Endothelial cell of umbilical vein (primary cell): ENCODE results near the gene CEP97. TPM values are rescaled to one million over a fixed set of nuclear protein-coding genes. Genes with fewer than 3 reads are reported as not detected.

ENCODE experiments used
- BruUV-seq: library from RNA; stranded (reverse); fragments of 400-500 nt; replicated peaks from 2 replicates; lab custom pipeline; 2021; lab: Mats Ljungman, UMichigan
- CTCF ChIA-PET: fragments of 300-600, 350-600 bp; sonication (Branson Sonifier 250); formaldehyde crosslinking; loops from one replicate; lab custom pipeline; 2021; ENCODE audit warnings: antibody characterized with exemption, inconsistent platforms; lab: Charles Lee
- POLR2A ChIA-PET: fragments of 300-600, 350-600 bp; sonication (Branson Sonifier 250); formaldehyde crosslinking; loops from one replicate; lab custom pipeline; 2021; ENCODE audit warnings: antibody characterized with exemption, inconsistent platforms; lab: Charles Lee
- DNase-seq: peaks from one replicate; pipeline ENCODE4 v3.0.0-alpha.2; 2011; ENCODE audit warnings: low read depth, low spot score
- FAIRE-seq: peaks from 2 replicates; lab custom pipeline; 2011; peaks lifted over from hg19 to GRCh38; lab: Jason Lieb, UNC
- H2AFZ ChIP-seq: 2 replicates; pipeline ENCODE4 v1.6.0; 2012; ENCODE audit warnings: low read depth, low read length, control low read depth, inconsistent platforms
- H3K27ac ChIP-seq: 2 replicates; pipeline ENCODE4 v1.5.1; 2011; ENCODE audit warnings: low read depth, mild to moderate bottlenecking, control low read depth, low read length, moderate library complexity; ENCODE audit not compliant: insufficient read depth
- H3K27me3 ChIP-seq, 2 experiments: 2 replicates each; pipeline versions ENCODE4 v1.6.0 to v1.6.1; 2011; ENCODE audit warnings: low read length in 2 of 2, mixed read lengths in 1 of 2; ENCODE audit not compliant: control insufficient read depth in 2 of 2, insufficient read depth in 2 of 2
- H3K36me3 ChIP-seq, 2 experiments: 2 replicates in 1 of 2; 3 replicates in 1 of 2; pipeline ENCODE4 v1.5.1; 2011; ENCODE audit warnings: low read length in 2 of 2, mild to moderate bottlenecking in 1 of 2, moderate library complexity in 1 of 2; ENCODE audit not compliant: control insufficient read depth in 2 of 2, insufficient read depth in 2 of 2; ENCODE audit errors: extremely low read depth in 1 of 2
- H3K4me1 ChIP-seq: 3 replicates; pipeline ENCODE4 v1.5.1; 2011; ENCODE audit warnings: mild to moderate bottlenecking, low read length; ENCODE audit not compliant: control insufficient read depth, insufficient read depth; ENCODE audit errors: extremely low read depth
- H3K4me2 ChIP-seq: 2 replicates; pipeline ENCODE4 v1.6.1; 2011; ENCODE audit warnings: low read length, control low read depth, mixed read lengths; ENCODE audit not compliant: insufficient read depth
- H3K4me3 ChIP-seq, 3 experiments: fragments of 200-600 bp in 1 of 3; sonication (generic), shearing (Covaris generic) in 1 of 3; replicated peaks in 1 of 3; 2 replicates each; pipeline ENCODE4 v1.5.1; 2011 to 2016; ENCODE audit warnings: control low read depth in 3 of 3, low read length in 3 of 3, mild to moderate bottlenecking in 2 of 3, inconsistent platforms in 1 of 3, low read depth in 1 of 3, moderate library complexity in 1 of 3; ENCODE audit not compliant: insufficient read depth in 1 of 3
- H3K79me2 ChIP-seq: 2 replicates; pipeline ENCODE4 v1.6.0; 2012; ENCODE audit warnings: low read length, inconsistent platforms; ENCODE audit not compliant: control insufficient read depth, insufficient read depth
- H3K9ac ChIP-seq: replicated peaks from 2 replicates; pipeline ENCODE3; 2011; ENCODE audit warnings: low read length, control low read depth; ENCODE audit not compliant: insufficient read depth; ENCODE audit errors: extremely low read depth
- H3K9me1 ChIP-seq: replicated peaks from 3 replicates; pipeline ENCODE4 v1.6.0; 2011; ENCODE audit warnings: mild to moderate bottlenecking, low read length; ENCODE audit not compliant: control insufficient read depth, insufficient read depth; ENCODE audit errors: extremely low read depth
- H3K9me3 ChIP-seq: replicated peaks from 2 replicates; pipeline ENCODE4 v1.5.1; 2012; ENCODE audit warnings: low read length, inconsistent platforms; ENCODE audit not compliant: control insufficient read depth, insufficient read depth
- H4K20me1 ChIP-seq: replicated peaks from 2 replicates; pipeline ENCODE3; 2011; ENCODE audit warnings: mild to moderate bottlenecking, low read length; ENCODE audit not compliant: control insufficient read depth, insufficient read depth; ENCODE audit errors: extremely low read depth
- CTCF ChIP-seq, 2 donors: IDR thresholded peaks; 1 replicate in 1 of 2; 2 replicates in 1 of 2; pipeline ENCODE4 v1.5.1; 2011; ENCODE audit warnings: low read length in 2 of 2, mild to moderate bottlenecking in 2 of 2, moderate library complexity in 2 of 2, control low read depth in 1 of 2, inconsistent platforms in 1 of 2, low read depth in 1 of 2; ENCODE audit not compliant: insufficient read depth in 1 of 2; ENCODE audit errors: extremely low read depth in 1 of 2
- EZH2 ChIP-seq: IDR thresholded peaks from 2 replicates; pipeline ENCODE4 v1.6.1; 2012; ENCODE audit warnings: borderline replicate concordance, low read depth, mild to moderate bottlenecking, moderate library complexity, low read length, inconsistent platforms; ENCODE audit not compliant: severe bottlenecking
- FOS ChIP-seq: IDR thresholded peaks from 2 replicates; pipeline ENCODE4 v1.6.1; 2011; ENCODE audit warnings: mild to moderate bottlenecking, low read length, moderate library complexity, borderline replicate concordance; ENCODE audit not compliant: insufficient read depth
- GATA2 ChIP-seq: IDR thresholded peaks from 2 replicates; pipeline ENCODE4 v1.7.0; 2011; ENCODE audit warnings: low read depth, mild to moderate bottlenecking, moderate library complexity, mixed read lengths, low read length; ENCODE audit not compliant: insufficient read length, insufficient read depth
- JUN ChIP-seq: IDR thresholded peaks from 2 replicates; pipeline ENCODE4 v1.6.1; 2011; ENCODE audit warnings: borderline replicate concordance, low read depth; ENCODE audit not compliant: insufficient read length, insufficient read depth
- MAX ChIP-seq: IDR thresholded peaks from 2 replicates; pipeline ENCODE4 v1.6.1; 2011; ENCODE audit not compliant: insufficient read depth, insufficient read length
- POLR2AphosphoS5 ChIP-seq: IDR thresholded peaks from 2 replicates; pipeline ENCODE4 v1.6.1; 2012; ENCODE audit warnings: low read depth, mild to moderate bottlenecking, control low read depth, low read length, moderate library complexity; ENCODE audit not compliant: insufficient read depth
- dilution Hi-C: fragments of 300-500 bp; cut with MboI; formaldehyde crosslinking; loops from one replicate; pipeline ENCODE4 v1.15.0; 2019; ENCODE audit warnings: low sequenced_read_pairs; ENCODE audit not compliant: extremely low pct_ligation_motif_present
- intact Hi-C: fragments of 100-400 bp; cut with micrococcal nuclease; formaldehyde crosslinking; loops from one replicate; pipeline ENCODE4 v1.10.0; 2022
- polyA plus RNA-seq, 4 experiments: library from polyadenylated mRNA; depleted of rRNA in 3 of 4; stranded (reverse) in 3 of 4; unstranded in 1 of 4; fragments of >200 nt; gene quantifications; 2 replicates each; pipeline versions ENCODE4 v1.2.1 to v1.2.3, GENCODE V29; 2011 to 2012; ENCODE audit warnings: missing spikeins in 1 of 4
- total RNA-seq: library from RNA; stranded (reverse); gene quantifications from 2 replicates; pipeline ENCODE4 v1.2.3, GENCODE V29; 2021

Gene CEP97
- total and polyA plus RNA-seq, 2 donors (not counting 3 experiments of a cell fraction or from before 2014, with no cell fraction given): 1.9 to 10.3 TPM

GRCh38 chr3:101779822-101780381, 55.5 kb downstream of the CEP97 start:
- peak overlapping the region; percentile 64 for H3K9ac ChIP-seq
- H3K4me2 ChIP-seq: peak overlapping the region; percentile 90
- no peaks in the 10 kb centered on the region for H3K27me3 ChIP-seq
- POLR2A ChIA-PET: interaction anchor here (0.8 to 1.0 kb wide), 2 partner anchors 69 to 446 kb away, joined by 3 to 5 read pairs; partner anchors contain the start of gene NFKBIZ
- no peaks in the 10 kb centered on the region for H3K9me3 ChIP-seq
- peak overlapping the region; percentile 56 to 88 (median 78) for H3K4me3 ChIP-seq
- FAIRE-seq (no peak), DNase-seq (no peak)
- peaks cover 27% of the 10 kb centered on the region for H3K4me1 ChIP-seq
- dilution Hi-C loops (no loop called here), intact Hi-C loops (loop anchor here (2.0 kb wide), 1 partner anchor 55 kb away; the partner anchor contains the start of gene CEP97)
- TSS peak; percentile 34 for BruUV-seq
- peak overlapping the region; percentile 81 for H2AFZ ChIP-seq
- peaks cover 8% of the 10 kb centered on the region for H3K79me2 ChIP-seq
- peaks cover 3 to 8% of the 10 kb centered on the region in 2 experiments for H3K36me3 ChIP-seq
- TF ChIP-seq CTCF (IDR thresholded peaks at IDR 0.05; ENCODE audit: extremely low read depth in 1 of 2, insufficient read depth in 1 of 2, low read depth in 1 of 2, low read length in 2 of 2) (no peak), POLR2AphosphoS5 (no peak), GATA2 (peak; percentile 11)
- H3K9me1 ChIP-seq: no peaks in the 10 kb centered on the region
- CTCF ChIA-PET: interaction anchor here (1.6 kb wide), 1 partner anchor 23 kb away, joined by 7 read pairs; no protein-coding TSS in a partner anchor
- no peaks in the 10 kb centered on the region for H4K20me1 ChIP-seq
- H3K27ac ChIP-seq: peak overlapping the region; percentile 5

GRCh38 chr3:101780661-101781060, 56.2 kb downstream of the CEP97 start:
- H3K9ac ChIP-seq: peak overlapping the region; percentile 13
- CTCF ChIA-PET: no interaction called here

More at GRCh38 chr3:101780661-101781060, 56.2 kb downstream of the CEP97 start:
- Histone ChIP-seq H3K36me3 (peaks cover 3 to 8% of the 10 kb centered on the region in 2 experiments), H3K9me1 (no peaks in the 10 kb centered on the region), H2AFZ (no peak overlapping the region), H3K79me2 (peaks cover 8% of the 10 kb centered on the region), H3K9me3 (no peaks in the 10 kb centered on the region), H3K27me3 (no peaks in the 10 kb centered on the region), H4K20me1 (no peaks in the 10 kb centered on the region), H3K4me1 (peaks cover 27% of the 10 kb centered on the region), H3K4me2 (peak overlapping the region; percentile 90), H3K27ac (no peak overlapping the region), H3K4me3 (peak overlapping the region in 1 of 3 experiments; percentile 78)
- FAIRE-seq (peak; percentile 78), DNase-seq (peak; percentile 52)
- POLR2A ChIA-PET: no interaction called here
- dilution Hi-C loops (no loop called here), intact Hi-C loops (no loop called here)
- TF ChIP-seq MAX (no peak), JUN (no peak), EZH2 (no peak), FOS (peak; percentile 11), POLR2AphosphoS5 (no peak)
- BruUV-seq: no TSS peak
